OCI-LY1 (cell line): Measurements from ENCODE around the gene KCNK2.

ENCODE experiments used
- EZH2 ChIP-seq: fragments of 200-600 bp; sonication (generic), shearing (Covaris generic); IDR thresholded peaks from 2 replicates; pipeline ENCODE4 v1.8.0; 2017; ENCODE audit warnings: borderline replicate concordance, mixed run types, mild to moderate bottlenecking, antibody characterized with exemption, low read length, moderate library complexity, mixed read lengths
- TF ChIP-seq, protein P1 (sequence below): fragments of 200-600 bp; sonication (generic), shearing (Covaris generic); IDR thresholded peaks from 2 replicates; pipeline ENCODE4 v1.5.1; 2017; ENCODE audit warnings: mild to moderate bottlenecking, antibody characterized with exemption, low read length, moderate library complexity, mixed read lengths

DNA sequence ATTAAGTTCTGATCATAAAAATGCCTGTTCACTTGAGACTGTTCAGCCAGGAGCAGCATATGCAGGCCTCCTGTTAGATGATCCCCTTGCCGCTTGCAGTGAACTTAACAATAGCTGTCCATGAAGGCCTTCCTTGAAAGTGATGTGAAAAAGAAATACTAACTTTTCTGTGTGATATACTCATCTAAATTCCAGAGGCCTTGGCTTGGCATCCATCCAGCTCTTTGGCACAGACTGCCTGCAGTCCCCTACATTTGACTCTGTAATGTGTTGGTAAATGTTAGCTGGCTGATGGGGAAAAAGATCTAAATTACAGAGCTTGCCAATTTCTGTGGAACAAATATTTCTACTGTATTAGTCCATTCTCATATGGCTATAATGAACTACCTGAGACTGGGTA, 73.7 kb downstream of the KCNK2 start:
- TF ChIP-seq, protein P1, sequence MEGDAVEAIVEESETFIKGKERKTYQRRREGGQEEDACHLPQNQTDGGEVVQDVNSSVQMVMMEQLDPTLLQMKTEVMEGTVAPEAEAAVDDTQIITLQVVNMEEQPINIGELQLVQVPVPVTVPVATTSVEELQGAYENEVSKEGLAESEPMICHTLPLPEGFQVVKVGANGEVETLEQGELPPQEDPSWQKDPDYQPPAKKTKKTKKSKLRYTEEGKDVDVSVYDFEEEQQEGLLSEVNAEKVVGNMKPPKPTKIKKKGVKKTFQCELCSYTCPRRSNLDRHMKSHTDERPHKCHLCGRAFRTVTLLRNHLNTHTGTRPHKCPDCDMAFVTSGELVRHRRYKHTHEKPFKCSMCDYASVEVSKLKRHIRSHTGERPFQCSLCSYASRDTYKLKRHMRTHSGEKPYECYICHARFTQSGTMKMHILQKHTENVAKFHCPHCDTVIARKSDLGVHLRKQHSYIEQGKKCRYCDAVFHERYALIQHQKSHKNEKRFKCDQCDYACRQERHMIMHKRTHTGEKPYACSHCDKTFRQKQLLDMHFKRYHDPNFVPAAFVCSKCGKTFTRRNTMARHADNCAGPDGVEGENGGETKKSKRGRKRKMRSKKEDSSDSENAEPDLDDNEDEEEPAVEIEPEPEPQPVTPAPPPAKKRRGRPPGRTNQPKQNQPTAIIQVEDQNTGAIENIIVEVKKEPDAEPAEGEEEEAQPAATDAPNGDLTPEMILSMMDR = no peak
- TF ChIP-seq EZH2 = no peak
